ENCODE measurements around the gene PRMT5. TPM values are rescaled to one million over a fixed set of nuclear protein-coding genes. Genes with fewer than 3 reads are reported as not detected.

Gene PRMT5
- total RNA-seq, 1 experiment from 2014 or later = 107 TPM

- TF ChIP-seq CTCF (IDR thresholded peaks at IDR 0.05; ENCODE audit: insufficient read depth in 1 of 2, low read depth in 1 of 2, low read length in 1 of 2, severe bottlenecking in 1 of 2, unreplicated experiment in 1 of 2) = no peak
- no peak for DNase-seq
- Histone ChIP-seq H3K4me3 (ENCODE audit: low read depth, low read length) (no peak overlapping the region), H3K9me3 (no peaks in the 10 kb centered on the region), H3K27me3 (replicated peaks; ENCODE audit: control insufficient read depth, insufficient read depth, low read length) (no peaks in the 10 kb centered on the region), H3K4me1 (no peaks in the 10 kb centered on the region), H3K36me3 (ENCODE audit: control insufficient read depth, insufficient read depth, low read length) (peaks cover 10% of the 10 kb centered on the region)
- H3K4me3 Mint-ChIP-seq (ENCODE audit: unreplicated experiment) = no peak overlapping the region
- no peak overlapping the region for H3K27ac Mint-ChIP-seq (ENCODE audit: unreplicated experiment)
- BruUV-seq (replicated peaks) = no TSS peak
- H3K4me1 Mint-ChIP-seq (ENCODE audit: low read depth, unreplicated experiment) = no peaks in the 10 kb centered on the region
- no peaks in the 10 kb centered on the region for H3K9me3 Mint-ChIP-seq (ENCODE audit: unreplicated experiment)
- peaks cover 78% of the 10 kb centered on the region for H3K36me3 Mint-ChIP-seq (ENCODE audit: insufficient read depth, unreplicated experiment)
- H3K27me3 Mint-ChIP-seq (ENCODE audit: insufficient read depth, unreplicated experiment) = no peaks in the 10 kb centered on the region
- CTCF ChIA-PET = no interaction called here
- POLR2A ChIA-PET = no interaction called here
- intact Hi-C loops (cut with micrococcal nuclease; ENCODE audit: unreplicated experiment) = no loop called here
These were observed 23.1 kb downstream of the PRMT5 start for GRCh38 chr14:22906073-22906472.

- H3K4me3 ChIP-seq (ENCODE audit: low read depth, low read length) = no peak overlapping the region
- no peaks in the 10 kb centered on the region for H3K4me1 ChIP-seq
- intact Hi-C loops (cut with micrococcal nuclease; ENCODE audit: unreplicated experiment) = no loop called here
- Mint-ChIP-seq H3K27me3 (ENCODE audit: insufficient read depth, unreplicated experiment) (no peaks in the 10 kb centered on the region), H3K36me3 (ENCODE audit: insufficient read depth, unreplicated experiment) (peaks cover 78% of the 10 kb centered on the region), H3K27ac (ENCODE audit: unreplicated experiment) (no peak overlapping the region), H3K4me3 (ENCODE audit: unreplicated experiment) (no peak overlapping the region), H3K4me1 (ENCODE audit: low read depth, unreplicated experiment) (no peaks in the 10 kb centered on the region), H3K9me3 (ENCODE audit: unreplicated experiment) (no peaks in the 10 kb centered on the region)
- POLR2A ChIA-PET = interaction anchor here (0.6 kb wide), 1 partner anchor 39 kb away, joined by 4 read pairs; no protein-coding TSS in a partner anchor
- CTCF ChIA-PET = no interaction called here
- no peaks in the 10 kb centered on the region for H3K27me3 ChIP-seq (replicated peaks; ENCODE audit: control insufficient read depth, insufficient read depth, low read length)
- no peak for DNase-seq
- no peaks in the 10 kb centered on the region for H3K9me3 ChIP-seq
- TF ChIP-seq CTCF (IDR thresholded peaks at IDR 0.05; ENCODE audit: insufficient read depth in 1 of 2, low read depth in 1 of 2, low read length in 1 of 2, severe bottlenecking in 1 of 2, unreplicated experiment in 1 of 2) = no peak
- peaks cover 10% of the 10 kb centered on the region for H3K36me3 ChIP-seq (ENCODE audit: control insufficient read depth, insufficient read depth, low read length)
- no TSS peak for BruUV-seq (replicated peaks)
These were observed 23.5 kb downstream of the PRMT5 start for GRCh38 chr14:22905627-22906026.

GRCh38 chr14:22903742-22904087 lies 25.5 kb downstream of the PRMT5 start:
- intact Hi-C loops (cut with micrococcal nuclease; ENCODE audit: unreplicated experiment) = no loop called here
- Mint-ChIP-seq H3K4me1 (ENCODE audit: low read depth, unreplicated experiment) (no peaks in the 10 kb centered on the region), H3K27ac (ENCODE audit: unreplicated experiment) (no peak overlapping the region), H3K27me3 (ENCODE audit: insufficient read depth, unreplicated experiment) (no peaks in the 10 kb centered on the region), H3K9me3 (ENCODE audit: unreplicated experiment) (no peaks in the 10 kb centered on the region), H3K36me3 (ENCODE audit: insufficient read depth, unreplicated experiment) (peaks cover 66% of the 10 kb centered on the region), H3K4me3 (ENCODE audit: unreplicated experiment) (no peak overlapping the region)
- ChIA-PET POLR2A (no interaction called here), CTCF (interaction anchor here (1.2 to 1.5 kb wide), 2 partner anchors 25 to 27 kb away, joined by 4 read pairs; partner anchors contain the start of gene PRMT5)
- no peak for DNase-seq
- no TSS peak for BruUV-seq (replicated peaks)
- H3K9me3 ChIP-seq = no peaks in the 10 kb centered on the region
- TF ChIP-seq CTCF (IDR thresholded peaks at IDR 0.05; ENCODE audit: insufficient read depth in 1 of 2, low read depth in 1 of 2, low read length in 1 of 2, severe bottlenecking in 1 of 2, unreplicated experiment in 1 of 2) = no peak
- H3K4me1 ChIP-seq = no peaks in the 10 kb centered on the region
- H3K36me3 ChIP-seq (ENCODE audit: control insufficient read depth, insufficient read depth, low read length) = peaks cover 10% of the 10 kb centered on the region
- no peak overlapping the region for H3K4me3 ChIP-seq (ENCODE audit: low read depth, low read length)
- no peaks in the 10 kb centered on the region for H3K27me3 ChIP-seq (replicated peaks; ENCODE audit: control insufficient read depth, insufficient read depth, low read length)

Data from Caco-2 (cell line).